Measurements from ENCODE around the gene LNX2.

LNX2 gene

DNA sequence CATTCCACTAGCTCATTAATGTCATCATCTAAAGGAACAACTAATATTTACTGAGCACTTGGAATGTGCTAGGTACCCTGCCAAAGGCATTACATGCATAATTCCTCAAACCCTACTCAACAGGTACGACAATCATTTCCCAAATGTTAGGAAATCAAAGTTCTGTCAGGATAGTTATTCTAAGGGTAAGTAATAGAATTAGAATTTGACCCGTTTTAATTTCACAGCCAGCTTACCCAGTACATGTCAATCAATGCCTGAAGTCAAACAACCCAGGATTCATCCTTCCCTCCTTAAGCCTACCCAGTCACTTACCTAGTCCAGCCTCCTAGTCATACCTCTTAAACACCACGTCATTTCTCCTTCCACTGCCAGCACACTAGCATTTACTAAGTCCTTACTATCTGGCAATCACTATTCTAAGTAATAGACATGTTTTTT is 2.4 kb downstream of the LNX2 start:
- H3K4me3 Mint-ChIP-seq, result no peak overlapping the region
- H3K4me1 Mint-ChIP-seq (ENCODE audit: low read depth), result peaks cover 41% of the 10 kb centered on the region
- no peak overlapping the region for H3K27ac Mint-ChIP-seq
- H3K27me3 Mint-ChIP-seq, result no peaks in the 10 kb centered on the region
- no peaks in the 10 kb centered on the region for H3K9me3 Mint-ChIP-seq
- peaks cover 18% of the 10 kb centered on the region for H3K36me3 Mint-ChIP-seq (ENCODE audit: low read depth)
- intact Hi-C loops (cut with micrococcal nuclease), result no loop called here

DNA sequence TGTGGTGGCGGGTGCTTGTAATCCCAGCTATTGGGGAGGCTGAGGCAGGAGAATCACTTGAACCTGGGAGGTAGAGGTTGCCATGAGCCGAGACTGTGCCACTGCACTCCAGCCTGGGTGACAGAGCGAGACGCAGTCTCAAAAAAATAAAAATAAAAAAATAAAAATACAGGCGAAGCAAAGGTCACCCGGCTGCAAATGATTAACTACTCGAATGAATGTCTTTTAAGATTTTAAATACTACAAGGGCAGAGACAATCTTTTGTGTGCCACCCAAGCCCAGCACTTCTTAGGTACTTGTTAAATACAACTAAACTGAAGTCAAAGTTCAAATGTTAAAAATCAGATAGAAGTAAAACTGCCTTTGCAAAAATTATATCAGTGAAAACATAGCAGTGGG is 6.7 kb downstream of the LNX2 start:
- Mint-ChIP-seq H3K27me3 (no peaks in the 10 kb centered on the region), H3K9me3 (no peaks in the 10 kb centered on the region), H3K4me3 (no peak overlapping the region), H3K4me1 (ENCODE audit: low read depth) (peaks cover 37% of the 10 kb centered on the region), H3K36me3 (ENCODE audit: low read depth) (no peaks in the 10 kb centered on the region), H3K27ac (no peak overlapping the region)
- intact Hi-C loops (cut with micrococcal nuclease), result no loop called here

DNA sequence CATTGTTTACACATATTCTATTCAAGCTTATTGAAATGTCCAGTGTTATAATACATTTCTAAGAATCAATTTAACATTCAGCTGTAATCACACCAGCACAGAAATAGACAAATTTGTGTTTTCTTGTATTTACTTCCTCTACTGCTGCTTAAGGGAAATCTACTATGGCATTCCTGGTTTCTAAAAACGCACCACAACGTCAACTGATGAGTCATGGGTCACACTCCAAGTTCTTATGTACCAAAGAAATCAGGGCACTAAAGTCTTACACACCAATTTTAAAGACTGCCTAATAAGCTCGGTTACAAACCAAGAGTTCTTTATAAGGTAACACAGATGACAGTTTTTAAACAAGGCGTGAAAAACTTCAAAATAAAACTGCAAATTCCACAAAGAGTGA is 13.2 kb downstream of the LNX2 start:
- no peaks in the 10 kb centered on the region for H3K27me3 Mint-ChIP-seq
- no peaks in the 10 kb centered on the region for H3K36me3 Mint-ChIP-seq (ENCODE audit: low read depth)
- no peak overlapping the region for H3K4me3 Mint-ChIP-seq
- peaks cover 40% of the 10 kb centered on the region for H3K4me1 Mint-ChIP-seq (ENCODE audit: low read depth)
- no peak overlapping the region for H3K27ac Mint-ChIP-seq
- H3K9me3 Mint-ChIP-seq, result no peaks in the 10 kb centered on the region
- intact Hi-C loops (cut with micrococcal nuclease), result no loop called here

DNA sequence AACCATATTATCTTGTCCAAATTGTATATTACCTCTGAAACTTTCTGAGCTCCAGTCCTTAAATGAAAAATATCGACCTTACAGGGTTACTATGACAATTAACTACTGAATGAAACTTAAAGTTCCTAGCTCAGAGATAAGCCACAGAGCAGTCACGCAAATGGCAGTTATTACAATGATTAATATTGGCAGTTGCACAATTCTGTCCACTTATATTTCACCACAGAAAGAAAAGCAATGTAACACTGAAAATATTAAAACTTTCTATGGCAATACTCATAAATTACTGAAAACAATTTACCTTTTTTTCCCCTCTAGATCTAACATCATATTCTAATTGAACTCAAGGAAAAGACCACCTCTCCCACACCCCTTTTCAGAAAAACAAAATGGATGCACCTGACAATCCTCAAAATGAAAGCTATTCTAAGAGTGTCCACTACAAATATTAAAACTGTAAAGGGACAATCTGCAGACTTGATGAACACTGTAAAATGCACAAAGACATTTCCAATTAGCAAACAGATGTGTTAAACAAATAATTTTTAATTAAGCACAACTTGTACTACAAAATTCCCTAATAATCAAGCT is 14.6 kb downstream of the LNX2 start:
- Mint-ChIP-seq H3K36me3 (ENCODE audit: low read depth) (no peaks in the 10 kb centered on the region), H3K4me1 (ENCODE audit: low read depth) (peaks cover 38% of the 10 kb centered on the region), H3K27me3 (no peaks in the 10 kb centered on the region), H3K9me3 (no peaks in the 10 kb centered on the region), H3K4me3 (no peak overlapping the region), H3K27ac (no peak overlapping the region)
- intact Hi-C loops (cut with micrococcal nuclease), result no loop called here

DNA sequence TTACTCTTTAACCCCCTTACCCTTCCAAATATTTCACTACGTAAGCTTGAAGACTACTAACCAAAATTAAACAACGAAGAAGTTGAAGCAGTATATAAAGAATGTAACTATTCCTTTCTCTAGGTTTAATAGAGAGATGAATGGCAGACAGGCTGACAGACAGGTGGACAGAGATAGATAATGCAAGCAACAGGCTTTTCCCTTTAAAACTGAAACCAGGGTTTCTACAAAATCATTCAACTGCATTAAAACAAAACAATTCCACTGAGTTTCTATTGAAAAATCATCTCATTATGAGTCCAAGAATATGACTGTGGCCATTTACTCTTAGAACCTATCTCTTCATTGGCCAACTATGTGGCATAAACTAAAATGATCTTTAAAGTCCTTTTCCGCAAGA is 15.2 kb downstream of the LNX2 start:
- H3K36me3 Mint-ChIP-seq (ENCODE audit: low read depth), result no peaks in the 10 kb centered on the region
- intact Hi-C loops (cut with micrococcal nuclease), result no loop called here
- no peak overlapping the region for H3K27ac Mint-ChIP-seq
- H3K9me3 Mint-ChIP-seq, result no peaks in the 10 kb centered on the region
- H3K4me1 Mint-ChIP-seq (ENCODE audit: low read depth), result peaks cover 36% of the 10 kb centered on the region
- no peaks in the 10 kb centered on the region for H3K27me3 Mint-ChIP-seq
- no peak overlapping the region for H3K4me3 Mint-ChIP-seq

DNA sequence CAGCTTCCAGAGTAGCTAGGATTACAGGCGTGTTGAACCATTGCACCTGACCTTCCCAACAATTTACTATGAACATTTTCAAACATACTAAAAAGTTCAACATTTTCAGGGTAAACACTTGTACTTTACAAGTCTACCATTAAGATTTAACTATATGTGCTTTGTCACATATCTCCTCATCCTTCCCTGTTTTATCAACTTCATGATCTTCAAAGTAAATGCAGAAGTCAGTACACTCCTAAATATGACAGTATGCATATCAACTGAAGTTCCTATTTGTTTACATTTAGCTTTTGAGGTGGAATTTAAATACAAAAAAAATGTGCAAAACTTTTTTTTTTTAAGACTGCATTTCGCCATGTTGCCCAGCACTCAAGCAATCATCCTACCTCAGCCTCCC is 18.5 kb downstream of the LNX2 start:
- H3K4me3 Mint-ChIP-seq, result no peak overlapping the region
- H3K9me3 Mint-ChIP-seq, result no peaks in the 10 kb centered on the region
- intact Hi-C loops (cut with micrococcal nuclease), result no loop called here
- H3K4me1 Mint-ChIP-seq (ENCODE audit: low read depth), result peaks cover 25% of the 10 kb centered on the region
- no peak overlapping the region for H3K27ac Mint-ChIP-seq
- H3K36me3 Mint-ChIP-seq (ENCODE audit: low read depth), result no peaks in the 10 kb centered on the region
- H3K27me3 Mint-ChIP-seq, result no peaks in the 10 kb centered on the region

DNA sequence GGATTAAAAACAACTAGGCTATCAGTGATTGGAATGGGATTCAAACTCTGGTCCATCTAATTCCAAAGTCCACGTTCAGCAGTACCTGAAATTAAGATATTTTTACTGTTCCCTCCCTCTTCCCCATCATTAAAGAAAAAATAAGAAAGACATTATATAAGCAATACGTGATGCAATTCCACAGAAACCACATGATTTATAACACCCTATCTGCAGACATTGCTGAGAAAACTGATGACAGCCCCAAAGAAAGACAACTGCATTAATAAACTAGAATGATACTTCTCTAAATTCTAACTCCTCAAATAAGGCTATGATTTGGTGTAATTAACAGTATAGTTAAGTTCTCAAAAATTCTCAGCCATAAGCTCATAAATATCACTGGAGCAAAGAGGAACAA is 19.1 kb downstream of the LNX2 start:
- H3K4me3 Mint-ChIP-seq, result no peak overlapping the region
- H3K4me1 Mint-ChIP-seq (ENCODE audit: low read depth), result peaks cover 20% of the 10 kb centered on the region
- H3K27ac Mint-ChIP-seq, result no peak overlapping the region
- intact Hi-C loops (cut with micrococcal nuclease), result no loop called here
- H3K36me3 Mint-ChIP-seq (ENCODE audit: low read depth), result no peaks in the 10 kb centered on the region
- no peaks in the 10 kb centered on the region for H3K27me3 Mint-ChIP-seq
- H3K9me3 Mint-ChIP-seq, result no peaks in the 10 kb centered on the region

DNA sequence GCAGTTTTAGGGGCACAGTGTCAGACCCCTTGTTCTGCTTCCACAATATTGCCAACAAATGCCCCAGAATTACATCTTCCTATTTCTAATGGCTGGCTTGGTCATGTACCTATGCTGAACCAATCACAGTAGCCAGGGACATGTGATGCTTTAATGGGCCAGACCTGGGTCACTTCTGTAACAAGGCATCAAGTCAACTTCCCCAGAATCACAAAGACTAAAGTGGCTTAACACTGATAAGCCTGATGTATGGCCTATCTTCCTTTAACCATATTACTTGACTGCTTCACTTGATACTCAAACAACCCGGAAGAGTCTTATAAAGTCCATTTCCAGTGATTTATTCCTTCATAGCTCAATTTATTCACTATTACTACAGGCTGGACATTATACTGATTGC is 19.6 kb downstream of the LNX2 start:
- no peaks in the 10 kb centered on the region for H3K9me3 Mint-ChIP-seq

DNA sequence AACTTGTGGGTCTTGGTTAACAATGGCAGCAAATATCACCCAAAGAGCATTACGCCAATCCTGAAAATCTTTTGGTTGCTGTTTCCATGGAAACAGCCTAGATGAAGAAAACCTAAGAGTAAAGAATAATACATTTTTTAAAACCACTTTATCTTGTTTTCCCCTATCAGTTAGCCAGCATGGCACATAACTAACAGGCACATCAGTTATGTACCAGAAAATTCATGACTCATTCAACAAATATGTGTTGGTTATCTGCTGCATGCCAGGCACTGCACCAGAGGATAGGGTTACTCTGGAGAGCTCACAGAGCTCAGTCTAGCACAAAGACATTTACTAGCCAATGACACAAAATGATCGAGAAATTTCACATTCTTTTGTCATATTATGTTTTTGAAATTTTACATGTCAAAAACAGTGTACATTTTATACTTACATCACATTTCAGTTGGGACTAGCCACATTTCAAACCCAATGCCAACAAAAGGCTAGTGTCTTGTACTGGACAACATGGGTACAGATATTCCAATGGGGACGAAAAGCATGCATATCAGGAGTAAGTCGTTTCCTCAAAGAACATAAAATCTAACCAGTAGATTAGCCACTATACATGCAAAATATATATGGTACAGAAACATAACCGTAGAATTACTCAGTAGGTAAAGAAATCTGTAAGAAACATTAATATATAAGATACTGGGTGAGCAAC is 20.3 kb downstream of the LNX2 start:
- Mint-ChIP-seq H3K36me3 (ENCODE audit: low read depth) (no peaks in the 10 kb centered on the region), H3K27ac (no peak overlapping the region), H3K9me3 (no peaks in the 10 kb centered on the region), H3K27me3 (no peaks in the 10 kb centered on the region), H3K4me3 (no peak overlapping the region), H3K4me1 (ENCODE audit: low read depth) (peaks cover 15% of the 10 kb centered on the region)
- intact Hi-C loops (cut with micrococcal nuclease), result no loop called here

More for the DNA sequence above, 19.6 kb downstream of the LNX2 start:
- Mint-ChIP-seq H3K27ac (no peak overlapping the region), H3K27me3 (no peaks in the 10 kb centered on the region), H3K36me3 (ENCODE audit: low read depth) (no peaks in the 10 kb centered on the region), H3K4me1 (ENCODE audit: low read depth) (peaks cover 16% of the 10 kb centered on the region), H3K4me3 (no peak overlapping the region)
- intact Hi-C loops (cut with micrococcal nuclease), result no loop called here

DNA sequence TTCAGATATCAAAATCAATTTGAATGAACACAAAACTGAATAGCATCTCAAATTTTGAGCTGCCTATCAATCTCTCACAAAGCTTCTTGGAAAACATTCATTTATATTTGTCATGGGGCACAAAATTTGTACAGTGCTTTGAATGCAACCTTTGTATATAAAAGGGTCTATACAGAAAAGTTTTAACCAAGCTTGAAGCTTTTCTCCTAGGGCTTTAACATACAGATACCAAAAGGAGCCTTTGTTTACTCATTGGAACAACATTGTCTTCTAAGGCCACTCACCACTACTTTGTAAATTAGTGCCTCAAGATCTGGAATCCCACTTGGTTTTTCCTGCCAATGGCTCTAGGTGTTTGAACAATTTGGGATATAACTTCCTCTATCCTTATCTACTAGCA is 21.2 kb downstream of the LNX2 start:
- H3K4me3 Mint-ChIP-seq, result no peak overlapping the region
- H3K9me3 Mint-ChIP-seq, result no peaks in the 10 kb centered on the region
- peaks cover 15% of the 10 kb centered on the region for H3K4me1 Mint-ChIP-seq (ENCODE audit: low read depth)
- intact Hi-C loops (cut with micrococcal nuclease), result no loop called here
- H3K27ac Mint-ChIP-seq, result no peak overlapping the region
- H3K27me3 Mint-ChIP-seq, result no peaks in the 10 kb centered on the region
- no peaks in the 10 kb centered on the region for H3K36me3 Mint-ChIP-seq (ENCODE audit: low read depth)

DNA sequence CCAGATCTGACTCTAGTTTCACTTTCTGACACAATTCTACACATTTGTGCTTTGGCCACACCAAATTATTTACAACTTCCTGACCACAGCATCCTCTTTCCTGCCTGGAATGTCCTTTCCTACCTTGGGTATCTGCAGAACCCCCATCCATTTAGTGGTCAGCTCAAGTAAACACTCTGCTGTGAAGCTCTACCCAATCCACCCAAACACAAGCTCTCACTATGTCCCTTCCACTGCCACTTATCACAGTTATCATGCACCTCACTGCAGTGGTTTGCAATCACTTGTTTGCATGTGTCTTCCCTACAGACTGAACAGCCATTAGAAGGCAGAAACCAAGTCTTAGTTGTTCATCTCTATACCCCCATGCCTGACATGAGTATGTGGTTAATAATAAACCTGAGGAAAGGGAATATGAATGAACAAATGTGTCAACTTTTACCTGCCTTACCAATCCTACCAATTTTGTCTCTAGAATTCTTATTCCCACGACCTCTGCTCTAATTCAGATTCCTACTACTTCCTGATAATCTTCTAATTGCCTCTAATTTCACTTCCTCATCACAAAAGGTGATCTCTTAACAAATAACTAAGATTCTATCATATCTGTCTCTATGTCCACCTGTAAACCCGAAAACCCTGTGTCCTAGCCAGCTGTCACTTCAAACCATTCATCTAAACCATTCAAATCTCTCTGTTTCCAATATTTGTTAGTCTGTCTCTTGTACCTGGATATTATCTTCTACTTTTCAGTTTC is 25.1 kb downstream of the LNX2 start:
- Mint-ChIP-seq H3K27me3 (no peaks in the 10 kb centered on the region), H3K4me3 (no peak overlapping the region), H3K27ac (no peak overlapping the region), H3K9me3 (no peaks in the 10 kb centered on the region), H3K4me1 (ENCODE audit: low read depth) (no peaks in the 10 kb centered on the region), H3K36me3 (ENCODE audit: low read depth) (no peaks in the 10 kb centered on the region)
- intact Hi-C loops (cut with micrococcal nuclease), result no loop called here

DNA sequence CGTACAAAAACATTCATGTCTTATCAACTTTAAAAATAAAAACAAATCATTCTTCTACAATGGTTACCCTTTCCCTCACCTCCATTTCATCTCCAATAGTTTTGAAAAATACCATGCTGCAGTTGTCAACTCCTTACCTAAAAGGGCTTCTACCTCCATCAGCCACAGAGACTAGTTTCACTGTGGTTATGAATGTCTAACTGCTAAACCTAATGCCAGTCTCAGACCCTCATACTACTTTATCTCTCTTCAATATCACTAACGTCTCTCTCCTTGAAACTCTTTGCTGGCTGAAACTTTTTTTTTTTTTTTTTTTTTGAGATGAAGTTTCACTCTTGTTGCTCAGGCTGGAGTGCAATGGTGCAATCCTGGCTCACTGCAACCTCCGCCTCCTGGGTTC is 27.1 kb downstream of the LNX2 start:
- intact Hi-C loops (cut with micrococcal nuclease), result no loop called here
- Mint-ChIP-seq H3K4me1 (ENCODE audit: low read depth) (no peaks in the 10 kb centered on the region), H3K27me3 (no peaks in the 10 kb centered on the region), H3K27ac (no peak overlapping the region), H3K36me3 (ENCODE audit: low read depth) (no peaks in the 10 kb centered on the region), H3K4me3 (no peak overlapping the region), H3K9me3 (no peaks in the 10 kb centered on the region)

DNA sequence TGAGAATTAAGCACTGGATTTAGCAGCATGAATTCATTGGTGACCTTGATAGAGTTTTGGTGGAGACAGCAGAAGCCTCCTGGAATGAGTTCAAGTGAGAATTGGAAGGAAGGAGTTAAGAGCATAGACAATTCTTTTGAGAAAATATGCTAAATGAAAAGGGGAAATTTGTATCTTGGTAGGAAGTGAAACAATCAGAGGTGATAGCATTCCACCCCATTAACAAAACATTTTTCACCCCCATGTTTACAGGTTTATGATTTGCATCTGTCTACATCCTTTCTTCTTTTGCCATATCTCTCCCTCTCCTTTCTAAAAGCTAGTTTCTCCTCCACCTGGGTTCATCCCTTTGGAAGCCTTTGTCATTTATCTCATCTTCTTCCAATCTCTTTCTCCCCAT is 27.5 kb downstream of the LNX2 start:
- H3K9me3 Mint-ChIP-seq, result no peaks in the 10 kb centered on the region
- H3K4me1 Mint-ChIP-seq (ENCODE audit: low read depth), result no peaks in the 10 kb centered on the region
- no peak overlapping the region for H3K4me3 Mint-ChIP-seq
- no peaks in the 10 kb centered on the region for H3K27me3 Mint-ChIP-seq
- intact Hi-C loops (cut with micrococcal nuclease), result no loop called here
- H3K27ac Mint-ChIP-seq, result no peak overlapping the region
- no peaks in the 10 kb centered on the region for H3K36me3 Mint-ChIP-seq (ENCODE audit: low read depth)

DNA sequence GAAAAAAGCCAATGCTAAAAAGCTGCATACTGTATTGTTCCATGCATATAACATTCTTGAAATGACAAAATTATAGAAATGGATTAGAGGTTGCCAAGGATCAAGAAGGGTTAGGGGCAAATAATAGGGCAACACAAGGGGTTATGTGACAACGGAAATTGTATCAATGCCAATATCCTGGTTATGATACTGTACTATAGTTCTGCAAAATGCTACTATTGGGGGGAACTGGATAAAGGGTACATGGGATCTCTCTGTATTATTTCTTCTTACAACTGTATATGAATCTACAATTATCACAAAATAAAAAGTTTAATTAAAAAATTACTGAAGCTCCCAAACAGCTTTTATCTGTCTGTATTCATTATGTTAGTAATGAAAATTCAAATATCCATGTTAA is 31.9 kb downstream of the LNX2 start:
- H3K27me3 Mint-ChIP-seq, result no peaks in the 10 kb centered on the region
- no peak overlapping the region for H3K27ac Mint-ChIP-seq
- no peak overlapping the region for H3K4me3 Mint-ChIP-seq
- H3K4me1 Mint-ChIP-seq (ENCODE audit: low read depth), result peaks cover 20% of the 10 kb centered on the region
- H3K36me3 Mint-ChIP-seq (ENCODE audit: low read depth), result no peaks in the 10 kb centered on the region
- no peaks in the 10 kb centered on the region for H3K9me3 Mint-ChIP-seq
- intact Hi-C loops (cut with micrococcal nuclease), result no loop called here

Measured in dendritic cell treated with granulocyte-macrophage colony-stimulating factor and Interleukin-4, amounts not matched to agents 40 ng/mL and 50 ng/mL, for 4 days (primary cell).